GM18909 (cell line): ENCODE measurements around the gene TBL1XR1.

ENCODE experiments used
- ATAC-seq: cut with Tn5 transposase; IDR thresholded peaks from one replicate; pipeline ENCODE4 v1.9.1; 2021; ENCODE audit warnings: mild to moderate bottlenecking; ENCODE audit not compliant: unreplicated experiment, poor library complexity

The TBL1XR1 gene

GRCh38 chr3:177197041-177197726, at the start of gene TBL1XR1:
Gene TBL1XR1, minus strand, starts transcription at chr3:177197482. Its CDS starts 132,505 bp downstream, at chr3:177064977.
- ATAC-seq, result peak; percentile 53

GRCh38 chr3:177245250-177245649, 48.0 kb upstream of the TBL1XR1 start:
- ATAC-seq, result no peak

GRCh38 chr3:177244606-177245005, 47.3 kb upstream of the TBL1XR1 start:
- ATAC-seq, result no peak

- ATAC-seq, result no peak
Measured at GRCh38 chr3:177238686-177239216, 41.5 kb upstream of the TBL1XR1 start.

GRCh38 chr3:177237206-177237605, 39.9 kb upstream of the TBL1XR1 start:
- no peak for ATAC-seq

- ATAC-seq, result no peak
Measured at GRCh38 chr3:177236704-177237103, 39.4 kb upstream of the TBL1XR1 start.

- ATAC-seq, result no peak
Measured at GRCh38 chr3:177234121-177234520, 36.8 kb upstream of the TBL1XR1 start.

GRCh38 chr3:177231242-177231641, 34.0 kb upstream of the TBL1XR1 start:
- no peak for ATAC-seq

GRCh38 chr3:177230641-177231040, 33.4 kb upstream of the TBL1XR1 start:
- ATAC-seq, result no peak

- ATAC-seq, result no peak
Measured at GRCh38 chr3:177229791-177230190, 32.5 kb upstream of the TBL1XR1 start.

- no peak for ATAC-seq
Measured at GRCh38 chr3:177228601-177229190, 31.4 kb upstream of the TBL1XR1 start.

GRCh38 chr3:177224414-177224813, 27.1 kb upstream of the TBL1XR1 start:
- no peak for ATAC-seq

- ATAC-seq, result no peak
Measured at GRCh38 chr3:177221744-177222143, 24.5 kb upstream of the TBL1XR1 start.

- no peak for ATAC-seq
Measured at GRCh38 chr3:177220136-177220974, 23.1 kb upstream of the TBL1XR1 start.

GRCh38 chr3:177213801-177214535, 16.7 kb upstream of the TBL1XR1 start:
- no peak for ATAC-seq

GRCh38 chr3:177212756-177213155, 15.5 kb upstream of the TBL1XR1 start:
- ATAC-seq, result no peak

- peak; percentile 46 for ATAC-seq
Measured at GRCh38 chr3:177212278-177212610, 15.0 kb upstream of the TBL1XR1 start.

GRCh38 chr3:177211503-177212277, 14.4 kb upstream of the TBL1XR1 start:
- ATAC-seq, result peak; percentile 27

GRCh38 chr3:177210744-177211502, 13.6 kb upstream of the TBL1XR1 start:
- no peak for ATAC-seq
